ENCODE results near the gene PRICKLE2.

PRICKLE2 gene

DNA sequence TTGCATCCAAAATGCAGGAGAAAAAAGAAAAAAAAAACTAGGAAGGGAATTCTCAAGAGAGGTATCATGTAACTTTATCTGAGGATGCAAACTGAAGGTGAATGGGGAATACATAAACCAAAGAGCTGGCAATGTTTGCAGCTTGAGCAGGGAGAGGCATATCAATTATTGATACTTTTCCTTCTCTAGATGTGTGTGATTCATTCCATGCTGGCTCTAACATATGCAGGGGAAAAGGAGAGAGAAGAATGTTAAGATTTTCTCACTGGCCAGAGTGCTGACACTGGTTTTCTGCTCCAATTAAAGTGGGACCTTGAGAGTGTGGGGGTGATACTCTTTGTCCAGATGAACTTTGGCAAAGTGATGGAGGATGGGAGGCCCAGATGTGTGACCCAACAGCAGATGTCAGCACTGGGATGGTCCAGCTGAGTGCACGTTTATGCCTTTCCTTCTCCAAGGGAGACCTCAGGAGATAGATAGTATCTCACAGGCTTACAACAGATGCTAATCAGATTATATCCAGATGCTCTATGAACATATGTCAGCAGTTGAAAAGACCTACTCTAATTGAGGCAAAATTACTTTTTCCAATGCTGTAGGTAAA lies 152.0 kb downstream of the PRICKLE2 start:
- no peak for DNase-seq (ENCODE audit: low spot score)

DNA sequence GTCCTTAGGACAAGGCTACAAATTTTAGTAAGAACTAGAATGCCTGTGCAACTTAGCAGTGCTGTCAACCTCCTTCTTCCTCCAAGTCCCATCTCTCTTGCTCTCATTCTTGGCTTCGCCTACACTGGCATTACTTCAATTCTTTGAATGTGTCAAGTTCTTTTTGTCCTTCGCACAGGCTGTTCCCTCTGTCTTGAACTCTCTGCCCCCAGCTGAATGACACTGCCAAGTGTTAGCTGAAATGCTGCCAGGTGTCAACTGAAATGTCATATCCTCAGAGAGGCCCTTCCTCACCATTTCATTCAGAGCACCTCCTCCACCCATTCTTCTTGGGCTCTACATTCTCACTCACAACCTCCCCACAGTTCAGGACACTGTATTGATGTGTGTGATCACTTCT lies 153.1 kb downstream of the PRICKLE2 start:
- DNase-seq (ENCODE audit: low spot score): no peak

DNA sequence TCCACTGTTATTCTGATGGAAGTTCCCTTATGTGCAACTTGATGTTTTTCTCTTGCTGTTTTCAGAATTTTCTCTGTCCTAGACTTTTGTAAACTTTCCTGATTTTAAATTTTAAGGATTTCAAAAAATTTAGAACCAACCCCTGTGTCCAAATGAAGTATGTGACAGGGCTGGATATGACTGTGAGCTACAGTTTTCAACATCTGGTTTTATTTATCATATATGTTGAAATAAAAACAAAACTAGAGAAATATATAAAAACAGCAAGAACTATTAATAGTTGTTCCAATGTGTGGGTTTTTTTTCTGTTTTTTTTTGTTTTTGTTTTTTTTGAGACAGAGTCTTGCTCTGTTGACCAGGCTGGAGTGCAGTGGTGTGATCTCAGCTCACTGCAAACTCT lies 154.6 kb downstream of the PRICKLE2 start:
- no peak for DNase-seq (ENCODE audit: low spot score)

DNA sequence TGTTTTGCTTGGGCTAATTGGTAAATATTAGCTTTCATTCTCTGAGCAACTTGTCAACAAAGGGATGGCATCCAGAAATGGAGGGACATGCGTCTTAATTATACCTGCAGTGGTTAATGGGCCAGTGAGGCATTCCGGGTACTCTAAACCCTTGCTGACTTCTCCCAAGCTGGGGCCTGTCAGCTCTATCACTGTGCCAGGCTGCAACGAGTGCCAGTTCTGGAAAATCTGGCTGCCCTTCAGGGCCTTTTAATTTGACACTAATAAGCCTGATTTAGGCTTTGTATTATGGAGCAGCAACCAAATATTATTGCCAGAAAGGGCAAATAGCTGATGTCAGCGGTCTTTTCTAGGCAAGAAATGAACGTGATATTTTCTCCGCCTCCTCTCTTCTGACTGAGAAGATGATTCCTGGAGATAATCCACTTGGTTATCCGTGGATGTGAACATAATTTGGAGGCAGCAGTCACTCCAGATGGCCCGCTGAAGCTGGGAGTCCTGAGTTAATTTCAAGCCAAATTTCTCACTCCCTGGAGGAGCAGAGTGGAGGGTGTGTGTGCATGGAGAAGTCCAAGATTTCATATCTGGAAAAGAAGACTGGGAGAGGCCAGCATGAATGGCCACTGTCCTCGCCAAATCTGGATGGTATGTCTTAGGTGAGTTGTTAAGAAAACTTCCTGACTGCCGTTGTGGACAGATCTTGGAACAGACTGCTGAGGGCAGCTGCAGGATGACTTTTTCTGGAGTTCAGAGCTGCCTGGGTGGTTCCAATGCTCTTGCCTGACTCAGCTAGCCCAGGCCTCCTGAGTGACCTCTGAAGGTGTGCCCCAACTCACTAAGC lies 157.5 kb downstream of the PRICKLE2 start:
- DNase-seq (ENCODE audit: low spot score): no peak

DNA sequence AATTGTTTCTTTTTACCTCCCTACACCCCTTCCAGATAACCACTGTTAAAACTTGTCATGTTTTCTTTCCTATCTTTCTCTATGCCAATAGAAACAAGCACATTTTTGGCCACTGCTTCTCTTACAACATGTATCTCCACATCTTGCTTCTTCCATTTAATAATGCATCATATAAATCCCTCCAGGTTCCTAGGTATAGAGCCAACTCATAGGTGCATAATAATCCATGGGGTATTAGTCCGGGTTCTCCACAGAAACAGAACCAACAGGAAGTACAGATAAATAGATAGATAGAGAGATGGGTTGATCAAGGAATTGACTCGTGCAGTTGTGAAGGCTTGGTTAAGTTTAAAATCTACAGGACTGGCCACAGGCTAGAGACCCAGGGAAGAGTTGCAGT lies 160.5 kb downstream of the PRICKLE2 start:
- no peak for DNase-seq (ENCODE audit: low spot score)

DNA sequence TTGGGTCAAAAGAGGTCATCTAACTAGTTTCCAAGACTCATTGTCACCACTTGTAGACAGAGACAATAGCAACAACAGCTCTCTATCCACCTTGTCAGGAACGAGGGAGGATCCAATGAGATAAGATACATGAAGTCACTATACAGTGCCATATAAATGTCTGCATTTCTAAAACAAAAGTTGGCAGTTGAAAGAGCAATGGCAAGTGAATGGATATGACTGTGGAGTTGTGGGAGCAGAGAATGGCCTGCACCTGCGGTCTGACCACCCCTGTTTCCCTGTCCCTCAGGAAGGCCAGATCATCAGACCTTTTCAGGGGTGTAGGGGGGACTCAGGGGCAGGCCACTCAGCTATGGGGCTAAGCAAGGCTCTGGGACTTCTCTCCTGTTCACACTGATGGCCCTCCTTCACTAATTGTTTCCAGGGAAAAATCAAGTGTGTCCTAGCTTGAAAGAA lies 161.3 kb downstream of the PRICKLE2 start:
- no peak for DNase-seq (ENCODE audit: low spot score)

DNA sequence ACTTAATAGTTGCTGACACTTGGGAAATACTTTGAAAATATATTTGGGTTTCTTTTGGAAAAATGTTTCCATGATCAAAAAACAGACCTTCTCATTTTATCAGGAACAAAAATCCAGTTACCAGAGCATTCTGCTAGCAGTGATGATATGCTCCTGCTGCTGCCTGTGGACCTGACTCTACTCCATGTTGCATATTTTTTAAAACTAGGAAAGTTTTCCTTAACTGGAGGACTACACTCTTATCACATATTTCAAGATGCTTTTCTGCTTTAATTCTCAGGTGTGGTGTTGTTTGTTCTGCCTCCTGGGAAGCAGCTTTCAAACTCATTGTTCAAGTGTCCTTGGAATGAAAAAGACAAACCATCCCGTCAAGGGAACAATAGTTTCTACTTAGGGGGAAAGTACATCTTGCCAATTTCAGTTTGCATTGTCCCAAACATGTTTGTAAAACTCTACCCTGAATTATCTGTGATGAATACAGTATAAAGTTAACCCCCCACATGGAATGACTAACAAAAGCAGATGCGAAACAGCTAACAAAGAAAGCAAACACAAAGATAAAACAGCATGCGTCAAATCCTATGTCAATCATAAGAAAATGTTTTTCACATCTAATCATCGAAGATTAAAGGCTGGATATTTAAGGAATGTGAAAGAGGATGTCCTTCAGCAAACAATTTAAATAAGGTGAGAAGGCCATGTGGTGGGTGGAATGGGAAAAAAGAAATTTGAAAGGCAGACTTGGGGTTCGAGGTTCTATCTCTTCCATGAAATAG lies 161.9 kb downstream of the PRICKLE2 start:
- no peak for DNase-seq (ENCODE audit: low spot score)

DNA sequence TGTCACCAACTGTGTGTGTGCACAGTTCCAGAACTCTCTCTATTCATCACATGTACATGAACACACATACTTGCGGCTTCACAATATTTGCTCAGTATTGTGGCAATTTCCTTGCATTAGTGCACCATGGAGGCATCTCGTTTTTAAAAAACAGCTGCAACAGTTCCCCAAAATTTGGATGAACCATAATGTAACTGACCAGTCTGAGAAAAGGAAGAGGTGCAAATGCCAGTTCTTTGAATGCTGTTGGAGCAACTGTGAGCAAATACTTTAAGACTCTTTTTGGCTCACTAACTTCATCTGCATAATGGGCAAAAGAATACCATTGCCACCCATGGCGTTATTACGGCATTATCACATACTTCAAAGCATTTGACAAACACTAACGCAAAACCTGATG lies 163.6 kb downstream of the PRICKLE2 start:
- DNase-seq (ENCODE audit: low spot score): no peak

DNA sequence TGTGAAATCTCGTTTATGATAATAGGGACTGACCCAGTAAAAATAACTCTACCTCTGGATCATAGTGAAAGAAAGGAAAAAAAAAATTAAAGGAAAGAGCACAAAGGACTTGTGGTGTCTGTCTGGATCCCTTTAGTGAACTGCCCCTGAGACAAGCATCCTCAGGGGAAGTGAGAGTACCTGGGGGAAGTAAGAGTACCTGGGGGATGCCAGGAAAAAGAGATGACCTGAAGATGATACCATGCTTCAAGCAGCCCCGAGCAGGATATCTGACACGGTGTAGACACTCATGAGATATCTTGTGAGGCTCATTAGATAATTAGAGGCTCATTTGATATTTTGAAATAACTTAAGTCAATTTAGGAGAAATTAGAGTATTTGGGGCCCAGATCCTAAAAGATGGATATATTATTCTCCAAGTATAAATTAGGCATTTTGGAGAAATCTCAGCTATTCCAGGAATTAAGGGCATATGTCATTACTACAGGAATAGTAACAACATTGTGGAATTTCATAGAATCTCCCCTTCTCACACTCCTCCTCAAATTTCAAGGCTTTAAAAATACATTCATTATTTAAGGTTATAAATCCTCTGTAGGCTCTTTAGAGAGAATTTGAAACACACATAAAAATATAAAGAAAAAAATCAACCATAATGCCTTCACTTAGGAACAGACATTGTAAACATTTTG lies 165.6 kb downstream of the PRICKLE2 start:
- no peak for DNase-seq (ENCODE audit: low spot score)

DNA sequence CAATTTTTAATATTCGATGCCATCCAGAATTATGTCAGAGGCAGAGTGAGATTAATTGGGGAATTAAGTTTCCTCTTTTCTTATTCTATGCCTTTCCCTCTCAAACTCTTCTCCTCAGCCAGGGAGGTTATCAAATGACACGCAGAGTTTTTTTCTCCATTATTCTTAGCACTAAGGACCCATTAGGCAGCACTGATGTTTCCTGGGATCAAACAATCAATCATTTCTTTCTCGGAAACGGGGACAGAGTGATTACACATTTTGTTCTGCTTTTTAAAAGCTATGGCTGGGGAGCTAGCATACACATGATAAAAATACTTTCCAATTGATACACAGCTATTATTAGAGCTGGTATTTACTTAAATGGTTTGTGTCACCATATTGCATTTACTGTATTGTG lies 166.7 kb downstream of the PRICKLE2 start:
- no peak for DNase-seq (ENCODE audit: low spot score)

DNA sequence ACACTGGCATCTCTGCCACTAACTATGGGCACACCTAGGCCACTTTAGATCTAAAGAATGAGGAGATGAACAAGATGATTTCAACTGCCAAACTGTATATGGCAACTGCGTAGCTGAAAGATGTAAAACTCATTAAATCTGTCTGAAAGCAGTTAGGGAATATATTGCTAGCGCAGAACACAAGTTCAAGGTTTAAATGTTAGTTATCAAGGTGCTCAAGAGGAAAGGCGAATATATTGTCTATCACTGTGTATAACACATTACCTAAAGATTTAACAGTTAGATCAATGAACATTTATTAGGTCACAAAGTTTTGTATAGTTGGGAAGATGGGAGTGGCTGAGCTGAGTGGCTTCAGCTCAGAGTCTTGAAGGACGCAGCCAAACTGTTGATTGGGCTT lies 168.0 kb downstream of the PRICKLE2 start:
- no peak for DNase-seq (ENCODE audit: low spot score)

DNA sequence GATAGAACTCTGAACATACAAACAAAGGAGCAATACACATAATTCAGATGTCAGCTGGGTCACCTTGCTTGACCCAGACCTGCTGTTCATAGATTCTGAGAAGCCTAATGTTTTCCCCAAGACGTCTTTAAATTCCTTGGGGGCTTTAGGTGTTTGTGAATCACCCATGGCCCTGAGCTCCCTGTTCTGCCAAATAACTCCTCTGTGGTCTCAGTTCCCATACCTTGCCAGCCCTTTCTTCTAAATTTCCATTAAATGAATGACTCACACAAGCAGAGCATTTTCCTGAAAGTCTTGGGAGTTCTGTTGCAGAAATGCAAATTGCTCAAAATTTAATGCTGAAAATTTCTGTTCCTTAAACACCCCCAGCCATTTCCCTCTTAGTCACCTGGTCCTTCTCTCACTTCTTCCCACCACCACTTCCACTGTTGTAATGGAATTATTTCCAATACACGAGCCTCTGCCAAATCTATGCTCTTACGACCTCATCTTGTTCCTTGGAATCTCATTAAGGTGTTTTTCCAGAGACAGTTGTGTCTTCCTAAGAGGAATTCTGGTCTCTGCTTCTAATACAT lies 168.6 kb downstream of the PRICKLE2 start:
- no peak for DNase-seq (ENCODE audit: low spot score)

DNA sequence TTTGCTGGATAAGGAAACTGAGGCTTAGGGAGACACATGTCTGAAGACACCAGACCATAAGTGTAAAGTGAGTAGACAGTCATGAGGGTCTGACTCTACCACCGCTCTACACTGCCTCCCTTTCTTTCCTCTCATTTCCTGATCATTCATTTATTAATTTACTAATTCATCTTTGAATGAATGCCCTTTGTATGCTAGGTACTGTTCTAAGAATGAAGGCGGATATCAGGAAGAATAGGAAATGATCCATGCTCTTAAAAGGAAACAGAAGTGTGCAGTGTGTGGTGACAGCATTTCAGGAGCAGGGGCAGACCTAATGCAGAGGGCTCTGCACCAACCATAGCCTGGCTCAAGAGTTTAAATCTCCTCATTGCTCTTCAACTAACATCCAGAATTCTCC lies 170.2 kb downstream of the PRICKLE2 start:
- DNase-seq (ENCODE audit: low spot score): no peak

DNA sequence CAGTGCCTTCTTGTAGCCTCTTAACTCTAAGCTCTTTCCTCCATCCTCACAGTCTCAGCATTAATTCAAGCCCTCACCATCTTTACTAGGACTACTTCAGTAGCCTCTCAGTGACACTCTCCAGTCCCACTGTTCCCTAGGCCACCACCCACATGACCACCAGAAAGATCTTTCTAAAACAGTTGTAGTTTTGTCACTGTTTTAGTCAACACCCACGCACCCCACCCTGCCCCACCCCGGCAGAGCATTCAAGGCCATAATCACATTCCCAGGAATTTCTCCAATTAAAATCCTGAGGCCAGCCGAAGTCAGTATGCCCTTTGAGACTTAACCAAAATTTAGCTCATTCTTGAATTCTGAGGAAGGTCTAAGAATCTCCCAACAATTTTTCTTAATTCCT lies 170.8 kb downstream of the PRICKLE2 start:
- DNase-seq (ENCODE audit: low spot score): no peak

DNA sequence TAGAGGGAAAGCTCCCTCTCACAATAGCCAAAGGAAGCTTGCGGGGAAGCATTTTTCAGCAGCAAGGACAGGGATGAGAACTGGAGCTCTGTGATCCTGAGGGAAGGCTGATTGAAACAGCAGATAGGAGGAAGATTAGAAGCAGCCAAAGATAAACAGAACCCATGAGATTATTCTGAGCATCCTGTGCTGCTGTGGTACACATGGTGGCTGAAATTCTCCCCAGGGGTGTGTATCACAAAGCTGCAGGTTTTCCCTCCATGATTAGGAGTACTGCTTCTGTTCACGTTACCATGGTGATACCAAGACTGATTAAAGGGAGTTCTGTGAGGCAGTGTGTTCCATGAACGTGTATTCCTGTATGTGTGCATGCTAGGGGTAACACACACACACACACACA lies 171.7 kb downstream of the PRICKLE2 start:
- no peak for DNase-seq (ENCODE audit: low spot score)

DNA sequence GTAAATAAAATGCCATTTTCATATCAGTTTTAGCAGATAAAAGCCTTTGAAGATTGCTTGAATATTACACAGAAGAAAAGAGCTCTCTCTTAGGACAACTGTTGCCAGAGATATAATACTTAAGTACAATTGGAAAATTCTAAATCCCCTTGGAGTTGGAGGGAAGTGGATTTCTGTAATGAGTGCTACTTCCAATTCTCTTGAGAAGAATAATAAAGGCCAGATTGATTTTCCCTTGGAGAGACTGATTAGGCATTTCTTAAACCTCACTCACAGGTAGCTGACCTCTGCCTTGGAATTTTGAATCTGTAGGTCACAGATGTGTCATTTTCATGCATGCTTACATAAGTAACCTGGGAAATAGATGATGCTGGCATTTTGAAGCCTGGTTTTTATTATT lies 172.1 kb downstream of the PRICKLE2 start:
- no peak for DNase-seq (ENCODE audit: low spot score)

DNA sequence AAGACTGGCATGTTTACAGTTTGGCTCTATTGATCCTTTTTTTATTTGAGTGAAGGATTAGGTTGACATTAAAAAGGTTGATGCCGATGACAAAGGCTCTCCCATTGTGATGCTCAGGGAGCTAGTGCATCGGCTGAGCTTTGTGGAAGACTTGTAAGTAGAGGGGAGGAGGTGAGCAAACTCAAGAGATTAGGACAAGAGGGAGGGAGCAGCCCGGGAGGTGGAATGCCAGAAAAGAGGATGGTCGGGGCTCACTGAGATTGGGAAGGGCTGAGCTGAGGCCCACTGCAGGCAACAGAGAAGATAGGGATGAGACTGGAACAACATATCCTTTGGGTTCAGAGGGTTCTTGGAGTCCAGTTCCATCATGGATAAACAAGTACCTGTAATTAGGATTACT lies 175.4 kb downstream of the PRICKLE2 start:
- DNase-seq (ENCODE audit: low spot score): no peak

DNA sequence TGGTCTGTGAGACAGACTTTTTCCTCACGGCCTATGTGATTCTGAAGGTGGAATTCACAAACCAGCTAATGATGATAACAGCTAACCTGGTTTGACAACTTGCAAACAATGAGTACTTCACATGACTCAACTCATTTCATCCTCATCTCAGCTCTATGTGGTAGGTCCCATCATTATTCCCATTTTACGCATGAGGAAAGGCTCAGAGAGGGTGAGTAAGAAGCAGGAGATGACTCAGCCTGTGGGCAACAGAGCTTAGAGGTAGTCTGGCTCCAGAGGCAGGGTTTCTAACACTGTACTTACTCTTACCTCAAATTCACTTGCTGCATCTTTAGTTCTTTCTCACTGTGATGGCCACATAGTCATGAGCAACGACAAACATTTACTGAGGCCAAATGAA lies 176.1 kb downstream of the PRICKLE2 start:
- DNase-seq (ENCODE audit: low spot score): no peak

DNA sequence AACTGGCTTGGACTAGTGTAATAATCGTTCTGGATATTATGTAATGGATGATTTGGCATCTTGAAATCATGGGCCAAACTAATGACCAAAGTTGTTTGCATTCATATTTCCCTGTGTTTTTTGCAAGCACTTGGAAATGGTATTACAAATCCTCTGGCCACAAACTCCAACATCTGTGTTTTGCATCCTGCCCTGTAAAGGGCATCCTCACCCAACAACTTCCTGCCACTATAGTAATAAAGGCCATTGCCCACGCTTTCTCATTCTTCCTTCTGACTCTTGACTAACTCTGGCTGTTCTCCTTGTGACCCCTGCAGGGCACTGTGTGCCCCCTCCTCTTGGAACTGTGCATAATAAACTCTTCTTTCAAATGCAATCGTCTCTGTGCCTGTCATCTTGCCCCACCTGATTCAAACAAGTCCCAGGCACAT lies 176.6 kb downstream of the PRICKLE2 start:
- no peak for DNase-seq (ENCODE audit: low spot score)

DNA sequence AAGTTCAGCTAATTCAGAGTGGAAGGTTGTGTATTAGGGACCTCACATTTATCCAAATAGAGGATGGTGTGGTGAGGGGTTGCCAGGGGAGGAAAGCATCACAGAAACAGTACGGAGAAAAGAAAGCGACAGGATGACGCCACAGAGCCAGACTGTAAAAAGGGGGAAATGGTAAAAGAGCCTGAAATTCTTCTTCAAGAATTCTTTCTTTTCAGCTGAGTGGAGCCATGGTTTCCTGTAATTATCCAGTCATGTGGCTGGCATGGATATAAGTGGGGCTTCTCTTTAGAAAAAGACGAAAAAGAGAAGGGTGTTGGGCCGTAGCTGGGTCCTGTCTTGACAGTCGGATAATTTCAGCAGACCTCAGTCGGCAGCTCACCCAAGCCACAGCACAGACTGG lies 177.5 kb downstream of the PRICKLE2 start:
- no peak for DNase-seq (ENCODE audit: low spot score)

DNA sequence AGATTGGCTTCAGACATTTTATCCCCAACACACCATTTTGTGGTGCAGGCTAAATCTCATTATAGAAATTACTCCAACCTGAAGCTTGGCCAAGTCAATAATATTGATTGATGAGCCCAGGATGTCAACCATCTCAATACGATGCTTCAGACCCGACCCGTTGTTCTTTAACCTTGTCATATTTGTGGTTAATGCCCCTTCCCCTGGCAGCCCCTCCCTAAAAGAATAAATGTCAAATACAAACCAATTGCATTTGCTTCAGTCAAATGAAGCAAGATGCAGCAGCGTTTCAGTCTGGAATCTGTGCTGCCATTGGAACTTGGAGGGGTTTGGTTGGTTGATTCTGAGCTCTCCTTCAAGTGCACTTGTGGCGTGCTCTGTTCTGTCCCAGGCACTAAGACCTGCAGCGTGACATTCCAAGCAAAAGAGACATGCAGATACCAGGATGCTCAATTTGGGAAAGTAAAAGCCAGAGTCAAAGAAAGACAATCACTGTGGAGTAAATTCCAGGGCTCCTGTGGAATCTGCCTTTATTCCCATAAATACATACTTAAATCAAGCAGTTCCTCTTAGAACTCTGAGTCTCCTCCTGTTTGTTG lies 178.2 kb downstream of the PRICKLE2 start:
- DNase-seq (ENCODE audit: low spot score): no peak

DNA sequence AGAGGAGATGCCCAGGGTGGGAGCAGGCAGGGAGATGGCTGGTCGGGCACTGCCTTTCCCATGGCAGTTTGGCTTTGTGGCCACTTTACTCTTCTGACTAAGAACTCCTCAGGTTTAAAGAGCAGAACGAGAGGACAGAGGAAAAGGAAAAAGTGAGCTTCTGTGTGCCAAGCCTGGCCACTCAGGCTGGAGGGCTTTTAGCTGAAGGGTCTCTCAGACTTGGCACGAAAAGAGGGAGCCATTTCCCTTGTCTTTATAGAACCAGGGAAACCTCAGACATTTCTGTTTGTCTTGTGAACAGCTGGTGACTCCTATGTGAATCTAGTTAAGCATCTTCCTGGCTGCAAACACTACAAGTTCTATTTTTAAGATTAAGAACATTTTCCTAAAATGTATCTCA lies 178.7 kb downstream of the PRICKLE2 start:
- DNase-seq (ENCODE audit: low spot score): no peak

Measured in hepatic stellate cell (primary cell).